Mammary epithelial cell (primary cell): Measurements from ENCODE around the gene CAPN8.

Source experiments
- CTCF ChIP-seq, 2 donors: IDR thresholded peaks in 1 of 2; conservative IDR thresholded peaks in 1 of 2; 2 replicates each; pipeline ENCODE4 v1.5.1; 2011 to 2012; ENCODE audit warnings: inconsistent platforms in 2 of 2, low read length in 2 of 2, mild to moderate bottlenecking in 2 of 2, control low read depth in 1 of 2, low read depth in 1 of 2; ENCODE audit not compliant: insufficient read depth in 1 of 2; ENCODE audit errors: extremely low read depth in 1 of 2
- EZH2 ChIP-seq: IDR thresholded peaks from 2 replicates; pipeline ENCODE4 v1.6.1; 2012; ENCODE audit warnings: low read length, inconsistent platforms, borderline replicate concordance

GRCh38 chr1:223712194-223712849 lies 46.8 kb upstream of the CAPN8 start, which contains the start of gene CAPN2:
- TF ChIP-seq EZH2 (no peak), CTCF (conservative IDR thresholded peaks at IDR 0.05 in 1 of 2, IDR thresholded peaks at IDR 0.05 in 1 of 2; ENCODE audit: extremely low read depth in 1 of 2, insufficient read depth in 1 of 2, low read depth in 1 of 2, low read length in 2 of 2) (peak; percentile 31 to 67)
